Dedifferentiated amniotic fluid mesenchymal stem cell (primary cell): ENCODE measurements around the gene LANCL3.
"Not testable (repeated sequence)": the region's sequence is repeated elsewhere in the genome, so short reads cannot be mapped to it uniquely, and the experiment has no call there.

Experiments used
- DNase-seq: peaks from one replicate; pipeline ENCODE4 v3.0.0-alpha.2; 2016; ENCODE audit errors: extremely low spot score

Gene LANCL3

DNA sequence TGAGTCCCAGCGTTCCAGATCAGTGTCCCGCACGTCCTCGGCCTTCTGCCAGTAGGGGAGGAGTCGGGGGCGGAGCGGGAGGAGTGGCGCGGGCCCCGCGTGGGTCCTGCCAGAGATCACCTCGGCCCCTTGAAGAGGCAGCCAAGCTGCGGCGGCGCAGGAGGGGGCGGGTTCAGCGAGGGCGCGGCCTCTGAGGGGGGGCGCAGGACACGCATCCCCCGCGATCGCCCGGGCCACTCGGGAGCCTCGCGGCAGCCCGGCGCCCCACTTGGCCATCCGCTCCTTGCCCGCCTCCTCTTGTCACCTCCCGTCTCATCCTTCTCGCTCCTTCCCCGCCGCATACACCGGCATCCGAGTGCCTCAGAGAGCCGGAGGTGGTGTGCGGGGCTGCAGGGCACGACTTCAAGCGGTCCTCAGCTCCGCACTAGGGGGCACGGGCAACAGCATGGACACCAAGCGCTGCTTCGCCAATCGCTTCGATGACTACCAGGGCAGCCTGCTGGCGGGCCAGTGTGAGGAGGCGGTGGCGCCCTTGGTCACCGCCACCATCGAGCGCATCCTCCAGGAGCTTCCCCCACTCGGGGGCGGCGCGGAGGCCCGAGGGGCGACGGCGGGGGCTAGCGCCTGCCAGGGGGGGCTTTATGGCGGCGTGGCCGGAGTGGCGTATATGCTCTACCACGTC is at the start of gene LANCL3:
LANCL3 (plus strand) TSS at position 236 of the 682 bp plus-strand sequence; CDS start at position 446, 210 bp downstream.
- DNase-seq, result not testable (repeated sequence)

DNA sequence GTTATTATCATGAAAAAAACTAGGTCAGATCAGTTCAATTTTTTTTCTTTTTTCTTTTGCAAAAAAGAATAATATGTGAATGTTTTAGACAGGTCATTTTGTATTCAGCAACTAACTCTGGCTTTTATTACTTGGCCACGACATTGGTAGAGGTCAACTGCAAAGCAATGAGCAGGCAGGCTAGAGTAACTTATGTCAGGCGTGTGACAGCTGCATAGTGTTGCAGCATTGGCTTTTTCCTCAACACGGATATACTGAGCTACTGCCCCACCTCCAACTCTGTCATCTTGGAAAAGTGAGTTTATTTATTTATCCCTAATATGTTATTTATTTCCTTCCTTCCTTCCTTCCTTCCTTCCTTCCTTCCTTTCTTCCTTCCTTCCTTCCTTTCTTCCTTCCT is 47.8 kb upstream of the LANCL3 start:
- DNase-seq, result not testable (repeated sequence)

- DNase-seq, result no peak
Measured at GRCh38 chrX:37541991-37542390, 29.5 kb upstream of the LANCL3 start.

DNA sequence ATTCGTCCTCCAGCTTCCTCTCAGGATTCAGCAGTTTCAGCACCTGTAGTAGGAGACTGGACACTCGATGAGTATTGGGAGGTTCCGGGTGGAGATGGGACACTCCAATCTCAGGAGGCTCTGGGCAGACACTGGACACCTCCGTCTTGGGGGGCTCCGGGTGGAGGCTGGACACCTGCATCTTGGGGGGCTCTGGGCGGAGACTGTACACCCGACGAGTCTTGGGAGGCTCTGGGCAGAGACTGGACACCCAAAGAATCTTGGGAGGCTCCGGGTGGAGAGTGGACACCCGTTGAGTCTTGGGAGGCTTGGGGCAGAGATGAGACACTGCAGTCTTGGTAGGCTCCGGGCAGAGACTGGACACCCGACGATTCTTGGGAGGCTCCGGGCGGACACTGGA is 28.7 kb upstream of the LANCL3 start:
- no peak for DNase-seq

DNA sequence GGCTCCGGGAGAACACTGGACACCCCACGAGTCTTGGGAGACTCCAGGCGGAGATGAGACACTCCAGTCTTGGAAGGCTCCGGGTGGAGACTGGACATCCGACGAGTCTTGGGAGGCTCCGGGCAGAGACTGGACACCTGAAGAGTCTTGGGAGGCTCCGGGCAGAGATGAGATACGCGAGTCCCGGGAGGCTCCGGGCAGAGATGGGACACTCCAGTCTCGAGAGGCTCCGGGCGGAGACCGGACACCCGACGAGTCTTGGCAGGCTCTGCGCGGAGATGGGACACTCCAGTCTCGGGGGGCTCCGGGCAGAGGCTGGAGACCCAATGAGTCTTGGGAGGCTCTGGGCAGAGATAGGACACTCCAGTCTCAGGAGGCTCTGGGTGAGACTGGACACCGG is 28.1 kb upstream of the LANCL3 start:
- no peak for DNase-seq

GRCh38 chrX:37544531-37544930 is 26.9 kb upstream of the LANCL3 start:
- not testable (repeated sequence) for DNase-seq

DNA sequence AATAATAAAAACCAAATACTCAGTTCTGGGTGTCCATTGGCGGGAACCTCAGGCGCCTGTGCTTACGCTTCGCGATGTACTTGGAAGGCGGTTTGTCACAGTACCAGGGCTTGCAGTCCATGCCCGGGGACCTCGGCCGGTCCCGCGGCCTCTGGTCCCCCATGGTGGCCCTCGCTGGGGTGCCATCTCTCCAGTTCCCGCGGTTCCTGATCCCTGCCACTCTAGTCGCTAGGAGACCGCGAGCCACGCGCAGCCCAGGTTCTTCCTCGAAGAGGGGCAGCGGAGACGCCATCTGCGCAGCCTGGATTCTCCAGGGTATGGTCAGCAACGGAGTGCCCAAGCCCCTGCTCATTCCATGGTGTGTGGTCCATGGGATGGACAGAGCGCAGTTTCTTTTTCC is 26.4 kb upstream of the LANCL3 start:
- no peak for DNase-seq

- DNase-seq, result not testable (repeated sequence)
Measured at GRCh38 chrX:37549619-37550018, 21.8 kb upstream of the LANCL3 start.

GRCh38 chrX:37553476-37553875 is 18.0 kb upstream of the LANCL3 start:
- DNase-seq, result no peak

GRCh38 chrX:37565254-37565653 is 6.2 kb upstream of the LANCL3 start:
- not testable (repeated sequence) for DNase-seq

DNA sequence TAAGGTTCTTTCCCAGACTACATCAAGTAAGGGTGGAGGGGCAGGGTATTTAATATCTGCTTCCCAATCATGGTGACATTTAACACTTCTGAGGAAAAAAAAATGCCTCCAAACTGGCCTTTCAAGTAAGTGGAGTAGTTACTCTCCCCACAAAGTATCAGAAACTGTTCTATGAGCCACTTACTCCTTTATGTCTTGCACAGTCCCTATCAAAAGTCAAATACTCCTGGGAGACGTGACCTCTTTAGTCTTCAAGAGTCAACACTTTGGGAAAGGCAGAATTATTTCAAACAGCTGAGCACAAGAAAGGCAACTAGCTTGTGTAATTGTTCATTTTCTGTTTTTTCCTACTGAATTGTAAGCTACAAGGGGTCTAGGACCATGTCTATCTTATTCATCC is 1.1 kb upstream of the LANCL3 start:
- not testable (repeated sequence) for DNase-seq

DNA sequence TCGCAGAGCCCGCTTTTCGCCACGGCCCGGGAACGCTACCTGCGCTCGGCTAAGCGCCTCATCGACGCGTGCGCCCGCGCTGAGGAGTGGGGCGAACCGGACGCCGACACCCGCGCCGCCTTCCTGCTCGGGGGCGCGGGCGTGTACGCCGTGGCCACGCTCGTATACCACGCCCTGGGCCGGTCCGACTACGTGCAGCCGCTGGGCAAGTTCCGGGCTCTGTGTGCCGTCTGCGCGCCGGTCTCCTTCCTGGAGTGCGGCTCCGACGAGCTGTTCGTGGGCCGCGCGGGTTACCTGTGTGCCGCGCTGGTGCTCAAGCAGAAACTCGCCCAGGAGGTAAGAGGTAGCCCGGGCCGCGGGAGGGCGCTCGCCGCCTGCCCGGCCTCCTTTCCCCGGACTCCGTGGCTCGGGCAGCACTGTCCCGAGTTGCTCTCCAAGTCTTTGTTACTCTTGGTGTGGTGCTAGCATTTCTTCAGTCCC is 687 bp downstream of the LANCL3 start:
- DNase-seq, result not testable (repeated sequence)

DNA sequence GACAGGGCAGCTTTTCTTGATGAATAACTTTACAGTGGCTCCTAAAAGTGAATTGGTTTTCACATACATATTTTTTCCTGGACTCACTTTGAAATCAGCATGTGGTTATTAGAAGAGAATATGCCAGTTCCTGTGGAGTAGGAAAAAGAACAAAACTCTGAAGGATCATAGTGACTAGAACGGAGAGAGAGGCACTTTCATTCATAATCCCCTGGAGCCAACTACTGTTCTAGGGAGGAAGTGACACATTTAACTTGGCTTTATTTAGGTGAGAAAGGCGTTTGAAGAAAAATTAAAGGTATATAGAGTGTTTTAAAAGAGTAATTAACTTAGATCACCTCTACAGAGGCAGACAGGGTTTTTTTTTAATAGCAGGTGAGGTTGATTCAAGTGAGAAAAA is 1.7 kb downstream of the LANCL3 start:
- not testable (repeated sequence) for DNase-seq

DNA sequence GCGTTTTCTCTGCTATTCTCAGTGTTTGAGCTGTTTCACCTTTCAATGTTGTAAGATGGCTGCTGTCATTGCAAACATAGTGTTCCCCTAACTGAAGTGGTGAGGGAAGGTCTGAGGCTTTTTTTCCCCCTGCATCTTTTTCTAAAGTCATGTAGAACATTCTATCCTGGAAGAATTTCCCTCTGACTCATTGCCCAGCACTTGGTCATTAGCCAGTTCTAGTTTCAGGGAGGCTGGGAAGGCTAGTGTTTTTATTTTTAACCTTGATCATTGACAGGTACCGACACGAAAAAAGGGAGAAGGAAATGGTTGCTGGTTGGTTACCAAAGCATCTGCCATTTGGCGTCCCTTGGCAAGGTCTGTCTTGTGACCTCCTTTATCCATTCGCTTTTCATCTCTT is 6.6 kb downstream of the LANCL3 start:
- DNase-seq, result no peak

- DNase-seq, result no peak
Measured at GRCh38 chrX:37580080-37580479, 8.6 kb downstream of the LANCL3 start.

DNA sequence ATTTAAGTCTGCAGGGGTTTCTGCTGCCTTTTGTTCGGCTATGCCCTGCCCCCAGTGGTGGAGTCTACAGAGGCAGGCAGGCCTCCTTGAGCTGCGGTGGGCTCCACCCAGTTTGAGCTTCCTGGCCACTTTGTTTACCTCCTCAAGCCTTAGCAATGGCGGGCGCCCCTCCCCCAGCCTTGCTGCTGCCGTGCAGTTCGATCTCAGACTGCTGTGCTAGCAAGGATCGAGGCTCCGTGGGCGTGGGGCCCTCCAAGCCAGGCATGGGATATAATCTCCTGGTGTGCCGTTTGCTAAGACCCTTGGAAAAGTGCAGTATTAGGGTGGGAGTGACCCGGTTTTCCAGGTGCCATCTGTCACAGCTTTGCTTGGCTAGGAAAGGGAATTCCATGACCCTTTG is 15.9 kb downstream of the LANCL3 start:
- DNase-seq, result not testable (repeated sequence)

- no peak for DNase-seq
Measured at GRCh38 chrX:37590047-37590446, 18.6 kb downstream of the LANCL3 start.

- DNase-seq, result no peak
Measured at GRCh38 chrX:37594755-37595382, 23.4 kb downstream of the LANCL3 start.

DNA sequence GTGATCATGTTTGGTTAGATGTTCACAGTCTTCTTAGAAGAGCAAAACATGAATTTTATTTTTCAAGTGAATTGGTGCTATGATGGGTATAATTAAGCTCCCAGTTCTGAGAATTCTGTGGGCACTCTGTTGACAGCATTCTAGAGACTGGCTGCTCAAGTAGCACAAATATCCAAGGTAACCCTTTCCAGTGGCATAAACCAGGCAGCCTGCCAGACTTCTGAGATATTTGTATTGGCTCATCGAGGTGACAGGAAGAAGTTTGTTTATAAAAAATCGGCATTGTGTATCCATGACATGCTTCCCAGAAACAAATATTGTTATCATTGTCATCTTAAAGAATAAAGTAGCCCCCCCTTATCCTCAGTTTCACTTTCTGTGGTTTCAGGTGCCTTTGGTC is 28.3 kb downstream of the LANCL3 start:
- no peak for DNase-seq

GRCh38 chrX:37603938-37604409 is 32.5 kb downstream of the LANCL3 start:
- DNase-seq, result no peak

- no peak for DNase-seq
Measured at GRCh38 chrX:37607243-37607642, 35.8 kb downstream of the LANCL3 start.

- DNase-seq, result no peak
Measured at GRCh38 chrX:37608156-37608555, 36.7 kb downstream of the LANCL3 start.

DNA sequence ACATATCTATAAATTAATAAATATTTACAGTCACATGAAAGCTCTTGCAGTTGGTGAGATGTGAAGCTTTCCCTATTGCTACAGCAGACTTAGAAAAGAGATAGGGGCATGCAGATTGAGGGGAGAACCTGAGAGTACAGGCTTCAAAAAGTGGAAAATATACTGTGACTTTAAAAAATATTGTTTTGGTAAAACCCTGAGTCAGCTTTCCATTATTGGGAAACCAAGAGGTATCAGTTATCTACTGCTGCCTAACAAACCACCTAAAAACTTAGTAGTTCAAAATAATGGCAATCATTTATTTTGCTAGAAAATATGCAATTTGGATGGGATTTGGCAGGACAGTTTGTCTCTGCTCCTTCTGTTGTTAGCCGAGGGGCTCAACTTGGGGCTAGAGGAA is 38.3 kb downstream of the LANCL3 start:
- DNase-seq, result no peak
